Transverse colon (tissue), 4 donors: ENCODE results near the gene ARHGAP33.
"Not testable (repeated sequence)": the region's sequence is repeated elsewhere in the genome, so short reads cannot be mapped to it uniquely, and the experiment has no call there.

Source experiments
- POLR2A ChIP-seq: fragments of 450-650 bp; IDR thresholded peaks from one replicate; pipeline ENCODE4 v1.6.1; 2016; ENCODE audit warnings: antibody characterized with exemption, mild to moderate bottlenecking, moderate library complexity
- POLR2AphosphoS5 ChIP-seq, 3 donors: sonication (generic); formaldehyde crosslinking; IDR thresholded peaks; one replicate each; pipeline ENCODE4 v1.6.1; 2016; ENCODE audit warnings: antibody characterized with exemption in 3 of 3
- TF ChIP-seq, protein P1 (sequence below), 5 experiments: fragments of 200-600 bp in 3 of 5; fragments of 450-650 bp in 2 of 5; sonication (generic) in 3 of 5; IDR thresholded peaks; 1 replicate in 2 of 5; 2 replicates in 3 of 5; pipeline ENCODE4 v1.5.1; 2016 to 2017; ENCODE audit warnings: antibody characterized with exemption in 5 of 5, inconsistent platforms in 3 of 5, mild to moderate bottlenecking in 2 of 5, moderate library complexity in 1 of 5

DNA sequence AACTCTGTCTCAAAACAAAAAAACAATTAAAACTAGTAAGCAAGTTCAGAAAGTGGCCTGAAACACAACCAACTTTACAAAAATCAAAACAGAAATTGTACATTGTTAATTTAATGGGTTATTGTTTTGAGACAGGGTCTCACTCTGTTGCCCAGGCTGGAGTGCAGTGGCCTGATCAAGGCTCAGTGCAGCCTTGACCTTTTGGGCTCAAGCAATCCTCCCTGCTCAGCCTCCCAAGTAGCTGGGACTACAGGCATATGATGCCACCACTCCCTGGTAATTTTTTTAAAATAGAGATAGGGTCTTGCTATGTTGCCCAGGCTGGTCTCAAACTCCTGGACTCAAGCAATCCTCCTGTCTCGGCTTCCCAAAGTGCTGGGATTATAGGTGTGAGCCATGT, 20.2 kb downstream of the ARHGAP33 start:
- TF ChIP-seq, protein P1, sequence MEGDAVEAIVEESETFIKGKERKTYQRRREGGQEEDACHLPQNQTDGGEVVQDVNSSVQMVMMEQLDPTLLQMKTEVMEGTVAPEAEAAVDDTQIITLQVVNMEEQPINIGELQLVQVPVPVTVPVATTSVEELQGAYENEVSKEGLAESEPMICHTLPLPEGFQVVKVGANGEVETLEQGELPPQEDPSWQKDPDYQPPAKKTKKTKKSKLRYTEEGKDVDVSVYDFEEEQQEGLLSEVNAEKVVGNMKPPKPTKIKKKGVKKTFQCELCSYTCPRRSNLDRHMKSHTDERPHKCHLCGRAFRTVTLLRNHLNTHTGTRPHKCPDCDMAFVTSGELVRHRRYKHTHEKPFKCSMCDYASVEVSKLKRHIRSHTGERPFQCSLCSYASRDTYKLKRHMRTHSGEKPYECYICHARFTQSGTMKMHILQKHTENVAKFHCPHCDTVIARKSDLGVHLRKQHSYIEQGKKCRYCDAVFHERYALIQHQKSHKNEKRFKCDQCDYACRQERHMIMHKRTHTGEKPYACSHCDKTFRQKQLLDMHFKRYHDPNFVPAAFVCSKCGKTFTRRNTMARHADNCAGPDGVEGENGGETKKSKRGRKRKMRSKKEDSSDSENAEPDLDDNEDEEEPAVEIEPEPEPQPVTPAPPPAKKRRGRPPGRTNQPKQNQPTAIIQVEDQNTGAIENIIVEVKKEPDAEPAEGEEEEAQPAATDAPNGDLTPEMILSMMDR (IDR thresholded peaks at IDR 0.05): not testable (repeated sequence)
- not testable (repeated sequence) for TF ChIP-seq POLR2A; POLR2AphosphoS5 (IDR thresholded peaks at IDR 0.05)
